OCI-LY7 (cell line): ENCODE results near the gene CNTF. TPM values are rescaled to one million over a fixed set of nuclear protein-coding genes. Genes with fewer than 3 reads are reported as not detected.

Experiments
- BruUV-seq: library from RNA; stranded (reverse); fragments of 400-500 nt; replicated peaks from 2 replicates; lab custom pipeline; 2021; lab: Mats Ljungman, UMichigan
- CTCF ChIA-PET: fragments of 300-600 bp; sonication (Branson Sonifier 250); formaldehyde crosslinking; loops from one replicate; lab custom pipeline; 2022; ENCODE audit warnings: antibody characterized with exemption; ENCODE audit not compliant: unreplicated experiment; lab: Charles Lee
- POLR2A ChIA-PET: fragments of 300-600 bp; sonication (Branson Sonifier 250); formaldehyde crosslinking; loops from one replicate; lab custom pipeline; 2022; ENCODE audit warnings: antibody characterized with exemption; lab: Charles Lee
- DNase-seq: peaks from one replicate; pipeline ENCODE4 v3.0.0-alpha.2; 2015; ENCODE audit warnings: low spot score
- H2AFZ ChIP-seq: fragments of 200-600 bp; sonication (generic), shearing (Covaris generic); 2 replicates; pipeline ENCODE4 v1.6.1; 2014; ENCODE audit warnings: mild to moderate bottlenecking, antibody characterized with exemption, low read length, moderate library complexity
- H3K27ac ChIP-seq: fragments of 200-600 bp; sonication (generic); 2 replicates; pipeline ENCODE4 v1.5.1; 2014; ENCODE audit warnings: mixed run types, low read depth, mild to moderate bottlenecking, moderate library complexity, low read length, inconsistent platforms; ENCODE audit not compliant: poor library complexity, severe bottlenecking
- H3K36me3 ChIP-seq: fragments of 200-600 bp; sonication (generic); 2 replicates; pipeline ENCODE4 v1.6.1; 2014; ENCODE audit warnings: mild to moderate bottlenecking, antibody characterized with exemption, low read length, moderate library complexity, mixed read lengths; ENCODE audit not compliant: insufficient read depth
- H3K4me1 ChIP-seq: fragments of 200-600 bp; sonication (generic); 2 replicates; pipeline ENCODE4 v1.5.1; 2014; ENCODE audit warnings: mild to moderate bottlenecking, low read length; ENCODE audit not compliant: insufficient read depth, poor library complexity, severe bottlenecking
- H3K4me2 ChIP-seq: fragments of 200-600 bp; sonication (generic); 2 replicates; pipeline ENCODE4 v1.6.1; 2014; ENCODE audit warnings: mild to moderate bottlenecking, low read length
- H3K4me3 ChIP-seq: fragments of 200-600 bp; sonication (generic); 2 replicates; pipeline ENCODE4 v1.5.1; 2014; ENCODE audit warnings: mild to moderate bottlenecking, low read depth, low read length; ENCODE audit not compliant: poor library complexity, severe bottlenecking
- H3K79me2 ChIP-seq: fragments of 200-600 bp; sonication (generic); 2 replicates; pipeline ENCODE4 v1.6.1; 2016; ENCODE audit warnings: low read depth, mild to moderate bottlenecking, low read length, moderate library complexity, mixed read lengths; ENCODE audit not compliant: insufficient read depth
- H3K9me2 ChIP-seq: fragments of 200-600 bp; sonication (generic); 2 replicates; pipeline ENCODE4 v1.6.1; 2016; ENCODE audit warnings: mild to moderate bottlenecking, low read length, mixed read lengths; ENCODE audit not compliant: insufficient read depth
- H3K9me3 ChIP-seq: fragments of 200-600 bp; sonication (generic); 2 replicates; pipeline ENCODE4 v1.6.1; 2014; ENCODE audit warnings: mild to moderate bottlenecking, mixed run types, low read length, mixed read lengths
- H4K20me1 ChIP-seq: fragments of 200-600 bp; sonication (generic); 2 replicates; pipeline ENCODE4 v1.6.1; 2014; ENCODE audit warnings: mild to moderate bottlenecking, antibody characterized with exemption, low read length, moderate library complexity, mixed read lengths; ENCODE audit not compliant: insufficient read depth
- CTCF ChIP-seq: fragments of 200-600 bp; sonication (generic); conservative IDR thresholded peaks from 2 replicates; pipeline ENCODE4 v1.5.1; 2014; ENCODE audit warnings: mild to moderate bottlenecking, antibody characterized with exemption, low read length, moderate library complexity, mixed read lengths
- EZH2phosphoT487 ChIP-seq: fragments of 200-600 bp; sonication (generic); IDR thresholded peaks from 2 replicates; pipeline ENCODE4 v1.6.1; 2018; ENCODE audit warnings: low read depth, borderline replicate concordance, mild to moderate bottlenecking, mixed run types, antibody characterized with exemption, low read length, moderate library complexity, mixed read lengths
- intact Hi-C: fragments of 100-400 bp; cut with micrococcal nuclease; formaldehyde crosslinking; loops from one replicate; pipeline ENCODE4 v1.10.0; 2022; ENCODE audit not compliant: unreplicated experiment
- total RNA-seq, 2 experiments: library from RNA; depleted of rRNA in 1 of 2; stranded (reverse); fragments of >200 nt in 1 of 2; shearing (Covaris generic) in 1 of 2; gene quantifications; 2 replicates each; pipeline ENCODE4 v1.2.3, GENCODE V29; 2014 to 2022

CNTF gene
- total RNA-seq, 2 experiments from 2014 or later, result 3.3 to 3.4 TPM

GRCh38 chr11:58592760-58593472 lies 29.5 kb upstream of the CNTF start:
- H2AFZ ChIP-seq, result no peak overlapping the region
- no peak for DNase-seq
- peaks cover 21% of the 10 kb centered on the region; the same call in 1 of the 2 replicates for H4K20me1 ChIP-seq

GRCh38 chr11:58594826-58595225 lies 27.6 kb upstream of the CNTF start:
- Histone ChIP-seq H3K4me2 (no peak overlapping the region), H3K9me2 (no peaks in the 10 kb centered on the region), H3K4me1 (no peaks in the 10 kb centered on the region), H3K36me3 (peaks cover 93% of the 10 kb centered on the region), H3K79me2 (peaks cover 99% of the 10 kb centered on the region), H3K27ac (no peak overlapping the region), H2AFZ (no peak overlapping the region), H3K9me3 (no peaks in the 10 kb centered on the region), H3K4me3 (no peak overlapping the region), H4K20me1 (peaks cover 24% of the 10 kb centered on the region; the same call in 1 of the 2 replicates)
- intact Hi-C loops, result no loop called here
- ChIA-PET CTCF (no interaction called here), POLR2A (interaction anchor here (0.6 to 1.9 kb wide), 4 partner anchors 9 to 1243 kb away, joined by 3 to 9 read pairs (median 3); no protein-coding TSS in a partner anchor)
- DNase-seq, result no peak
- BruUV-seq, result no TSS peak
- TF ChIP-seq CTCF (no peak), EZH2phosphoT487 (no peak)

More at GRCh38 chr11:58592760-58593472, 29.5 kb upstream of the CNTF start:
- POLR2A ChIA-PET, result no interaction called here
- TF ChIP-seq EZH2phosphoT487, result no peak
- TF ChIP-seq CTCF, result no peak
- no TSS peak for BruUV-seq
- Histone ChIP-seq H3K9me2 (no peaks in the 10 kb centered on the region), H3K4me1 (no peaks in the 10 kb centered on the region), H3K27ac (no peak overlapping the region), H3K79me2 (peaks cover 99% of the 10 kb centered on the region), H3K36me3 (peaks cover 93% of the 10 kb centered on the region), H3K9me3 (no peaks in the 10 kb centered on the region), H3K4me2 (no peak overlapping the region), H3K4me3 (no peak overlapping the region)
- intact Hi-C loops, result no loop called here
- CTCF ChIA-PET, result no interaction called here

GRCh38 chr11:58596621-58597020 lies 25.8 kb upstream of the CNTF start:
- intact Hi-C loops, result no loop called here
- no peak for DNase-seq
- Histone ChIP-seq H3K36me3 (peaks cover 94% of the 10 kb centered on the region), H2AFZ (no peak overlapping the region), H3K79me2 (peaks cover 99% of the 10 kb centered on the region), H3K4me3 (no peak overlapping the region), H3K4me1 (no peaks in the 10 kb centered on the region), H3K9me2 (no peaks in the 10 kb centered on the region), H3K27ac (no peak overlapping the region), H3K4me2 (no peak overlapping the region), H4K20me1 (peaks cover 22% of the 10 kb centered on the region), H3K9me3 (no peaks in the 10 kb centered on the region)
- BruUV-seq, result no TSS peak
- ChIA-PET CTCF (interaction anchor here (1.5 kb wide), 1 partner anchor 32 kb away, joined by 3 read pairs; no protein-coding TSS in a partner anchor), POLR2A (interaction anchor here (0.5 kb wide), 1 partner anchor 23 kb away, joined by 3 read pairs; no protein-coding TSS in a partner anchor)
- TF ChIP-seq CTCF (no peak), EZH2phosphoT487 (no peak)
